RCC 7860 (cell line): ENCODE measurements around the gene MYCBPAP.

ENCODE experiments used
- DNase-seq: peaks from one replicate; pipeline ENCODE4 v3.0.0-alpha.2; 2015; ENCODE audit warnings: low spot score
- FAIRE-seq: peaks from 2 replicates; lab custom pipeline; 2012; peaks lifted over from hg19 to GRCh38; lab: Jason Lieb, UNC

The MYCBPAP gene

DNA sequence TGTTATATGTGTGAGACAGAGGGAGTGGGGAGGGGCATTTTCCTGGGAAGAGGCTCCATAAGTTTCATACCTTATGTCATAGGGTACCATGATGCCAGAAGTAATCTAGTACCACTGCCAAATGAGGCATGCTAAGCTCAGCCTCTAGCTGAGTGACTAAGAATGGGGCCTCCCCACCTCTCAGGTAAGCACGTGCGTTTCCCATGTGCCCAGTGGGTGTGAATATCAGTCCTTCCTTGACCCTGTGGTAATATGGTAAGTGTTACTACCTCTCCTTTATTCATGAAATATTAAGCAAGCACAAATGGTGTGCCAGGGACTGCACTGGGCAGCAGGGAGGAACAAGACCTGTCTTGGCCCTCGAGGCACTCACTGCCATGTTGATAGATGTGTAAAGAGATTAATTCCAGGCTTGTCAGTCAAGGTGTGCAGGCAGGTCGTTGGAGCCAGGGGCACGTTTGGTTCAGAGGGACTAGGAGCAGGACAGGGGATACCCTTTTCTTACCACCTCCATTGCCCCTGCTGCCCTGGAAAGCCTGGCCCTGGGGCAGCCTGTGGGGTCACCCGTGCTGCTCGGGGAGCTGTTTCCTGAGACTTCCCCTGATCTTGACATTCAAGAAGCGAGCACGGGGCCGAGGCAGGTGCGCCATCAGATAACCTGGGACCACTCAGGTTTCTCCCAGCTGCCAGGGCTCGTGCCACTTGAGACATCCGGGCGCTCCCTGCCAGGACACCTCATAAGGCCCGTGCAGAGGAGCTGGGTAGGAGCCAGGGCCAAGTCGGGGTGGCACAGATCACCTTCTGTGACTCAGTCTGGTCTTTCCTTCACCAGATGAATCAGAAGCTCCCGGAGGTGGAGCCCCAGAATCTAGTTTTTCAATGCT lies 20.8 kb upstream of the MYCBPAP start:
- no peak for FAIRE-seq
- no peak for DNase-seq

DNA sequence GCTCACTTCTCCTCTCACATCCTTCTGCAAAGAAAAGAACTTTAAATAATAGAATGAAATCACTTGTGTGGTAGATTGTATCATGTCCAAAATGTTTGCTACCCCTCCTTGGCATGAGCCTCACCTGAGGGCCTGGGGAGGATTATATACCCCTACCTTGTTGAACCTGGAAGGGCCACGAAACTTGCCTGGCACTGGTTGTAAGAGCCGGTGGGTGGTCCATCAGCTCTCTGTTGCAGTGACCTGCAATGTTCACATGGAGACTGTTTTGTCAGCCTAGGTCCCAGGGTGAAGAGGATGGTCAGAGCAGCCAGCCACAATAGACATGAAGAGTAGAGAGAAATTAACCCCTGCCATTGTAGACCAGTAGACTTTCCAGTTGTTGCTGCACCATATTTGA lies 19.4 kb upstream of the MYCBPAP start:
- no peak for DNase-seq

DNA sequence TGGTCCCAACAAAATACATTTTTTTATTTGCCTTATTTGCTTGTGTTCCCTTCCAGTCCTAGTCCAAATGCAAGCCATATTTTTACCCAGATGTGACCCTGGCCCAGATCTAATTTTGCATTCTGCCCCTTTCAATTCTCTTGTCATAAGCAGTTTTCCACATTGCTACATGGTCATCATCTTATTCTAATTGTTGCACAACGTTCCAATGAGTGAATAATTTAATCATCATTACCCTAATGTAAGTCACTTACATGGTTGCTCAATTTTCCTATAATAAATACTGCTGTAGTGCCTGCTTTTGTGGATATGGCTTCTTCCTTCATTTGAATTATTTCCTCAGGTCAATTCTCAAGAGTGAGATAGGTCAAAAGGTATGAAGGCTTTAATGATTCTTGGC lies 16.7 kb upstream of the MYCBPAP start:
- DNase-seq (no peak), FAIRE-seq (no peak)

More for the DNA sequence above, 19.4 kb upstream of the MYCBPAP start:
- FAIRE-seq: no peak

DNA sequence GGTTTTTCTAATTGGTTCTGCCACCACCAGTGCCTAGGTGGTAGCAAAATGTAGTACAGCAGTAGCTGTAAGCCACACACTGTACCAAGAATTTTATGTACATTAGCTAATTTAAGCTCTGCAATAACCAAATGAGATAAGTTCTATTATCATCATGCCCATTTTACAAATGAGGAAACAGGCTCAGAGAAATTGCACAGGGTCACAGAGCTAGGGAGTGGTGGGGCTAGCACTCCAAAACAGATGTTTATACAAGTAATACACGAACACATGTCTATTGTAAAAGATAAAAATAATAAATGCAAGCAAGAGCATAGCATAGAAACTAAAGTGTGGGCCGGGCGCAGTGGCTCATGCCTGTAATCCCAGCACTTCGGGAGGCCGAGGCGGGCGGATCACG lies 16.0 kb upstream of the MYCBPAP start:
- no peak for DNase-seq
- FAIRE-seq: no peak

DNA sequence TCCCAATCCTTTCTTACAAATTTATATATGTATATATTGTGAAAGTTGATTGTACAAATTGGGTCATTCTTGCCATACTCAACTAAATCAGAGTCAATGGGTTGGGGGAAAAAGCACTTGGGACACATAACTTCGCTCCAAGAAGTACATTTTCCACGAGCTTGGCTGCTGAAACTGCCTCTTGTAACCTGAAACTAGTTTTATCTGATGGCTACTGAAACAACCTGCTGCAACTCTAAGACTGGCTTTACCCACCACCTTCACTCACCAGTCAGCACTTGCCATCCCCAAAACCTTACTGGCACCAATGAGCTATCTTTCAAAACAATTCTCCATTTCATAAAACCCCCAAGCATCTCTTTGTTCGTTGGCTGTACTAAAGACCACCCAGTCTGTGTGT lies 14.5 kb upstream of the MYCBPAP start:
- DNase-seq (no peak), FAIRE-seq (no peak)

DNA sequence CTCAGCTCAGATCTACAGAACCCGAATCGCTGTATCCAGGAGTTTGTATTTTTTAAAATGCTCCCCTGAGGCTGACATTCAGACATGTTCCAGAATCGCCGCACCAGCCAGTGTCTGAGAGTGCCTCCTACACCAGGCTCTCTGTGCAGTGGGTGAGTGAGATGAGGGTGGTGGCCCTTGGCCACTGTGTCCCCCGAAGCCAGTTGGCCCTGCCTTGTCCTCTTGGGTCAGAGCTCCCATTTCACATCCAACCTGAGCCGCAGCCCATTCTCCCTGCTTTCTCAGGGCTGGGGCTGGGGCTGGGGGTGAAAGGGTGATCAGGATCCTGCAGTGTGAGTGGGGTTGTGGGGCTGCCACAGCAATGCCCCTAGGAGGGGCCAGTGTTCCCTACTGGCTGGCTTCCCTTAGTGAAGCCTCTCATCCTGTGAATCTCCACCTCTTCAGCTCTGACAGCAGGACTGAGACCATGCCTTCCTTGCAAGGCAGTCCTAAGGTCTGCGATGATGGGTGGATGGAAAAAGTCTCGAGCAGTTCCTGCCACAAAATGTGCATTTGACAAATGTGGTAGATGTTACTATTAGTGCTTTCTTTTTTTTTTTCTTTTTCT lies 12.9 kb upstream of the MYCBPAP start:
- FAIRE-seq (no peak), DNase-seq (no peak)

DNA sequence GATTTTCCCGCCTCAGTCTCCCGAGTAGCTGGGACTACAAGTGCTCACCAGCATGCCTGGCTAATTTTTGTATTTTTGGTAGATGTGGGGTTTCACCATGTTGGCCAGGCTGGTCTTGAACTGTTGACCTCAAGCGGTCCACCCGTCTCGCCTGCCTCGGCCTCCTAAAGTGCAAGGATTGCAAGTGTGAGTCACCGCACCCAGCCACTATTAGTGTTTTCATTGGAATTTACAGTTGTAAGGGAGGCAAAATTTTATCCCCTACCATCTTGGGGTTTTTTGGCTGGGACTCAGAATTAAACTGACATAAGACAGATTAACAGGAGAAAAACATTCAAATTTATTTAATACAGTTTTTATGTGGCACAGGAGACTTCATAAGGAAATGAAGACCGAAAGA lies 12.3 kb upstream of the MYCBPAP start:
- DNase-seq: no peak
- no peak for FAIRE-seq

DNA sequence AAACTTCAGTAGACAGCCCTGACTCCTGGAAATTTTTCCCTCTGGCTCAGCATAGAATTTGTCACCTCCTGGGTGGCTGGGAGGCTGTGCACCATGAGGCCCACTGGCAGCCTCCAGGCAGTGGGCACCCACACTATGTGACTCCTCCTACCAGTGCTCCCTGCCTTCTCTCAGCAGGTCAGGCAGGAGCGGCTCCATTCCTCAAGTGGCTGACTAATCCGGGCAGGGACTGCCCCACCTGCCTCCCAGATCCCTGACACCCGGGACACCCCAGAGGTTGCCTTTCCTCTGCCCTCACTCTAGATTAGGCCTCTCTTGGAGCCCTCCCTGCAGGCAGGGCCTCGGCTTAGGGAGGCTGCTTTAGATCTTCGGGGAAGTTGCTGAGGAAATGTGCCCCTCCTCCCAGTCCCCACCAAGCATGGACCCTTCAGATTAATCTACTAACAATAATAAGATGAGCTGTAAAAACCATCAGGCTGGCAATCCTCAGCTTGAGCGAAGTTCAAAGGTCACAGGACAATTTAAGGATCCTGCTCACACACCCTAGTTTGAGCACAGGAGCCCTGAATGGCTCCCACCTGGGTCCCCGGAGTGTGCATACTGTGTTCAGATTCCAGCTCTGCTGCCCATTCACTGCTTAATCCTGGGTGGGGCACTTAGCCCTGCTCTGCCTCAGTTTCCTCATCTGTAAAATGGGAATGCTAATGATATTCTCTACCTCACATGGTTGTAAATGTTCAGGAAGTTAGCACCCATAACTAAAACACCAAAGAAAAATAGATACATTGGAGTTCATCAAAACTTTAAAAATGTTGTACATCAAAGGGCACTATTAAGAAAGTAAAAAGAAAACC lies 10.0 kb upstream of the MYCBPAP start:
- DNase-seq: no peak
- FAIRE-seq: no peak

DNA sequence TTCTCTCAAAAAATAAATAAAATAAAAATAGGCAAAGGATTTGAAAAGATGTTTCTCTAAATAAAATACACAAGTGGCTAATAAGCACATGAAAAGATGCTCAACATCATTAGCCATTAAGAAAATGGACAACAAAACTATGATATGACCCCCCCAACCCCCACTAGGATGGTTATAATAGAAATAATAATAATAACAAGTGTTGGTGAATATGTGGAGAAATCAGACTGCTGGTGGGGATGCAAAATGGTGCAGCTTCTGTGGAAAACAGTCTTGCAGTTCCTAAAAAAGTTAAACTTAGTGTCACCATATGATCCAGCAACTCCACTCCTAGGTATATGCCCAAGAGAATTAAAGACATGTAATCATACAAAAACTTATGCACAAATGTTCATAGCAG lies 9.0 kb upstream of the MYCBPAP start:
- no peak for DNase-seq

DNA sequence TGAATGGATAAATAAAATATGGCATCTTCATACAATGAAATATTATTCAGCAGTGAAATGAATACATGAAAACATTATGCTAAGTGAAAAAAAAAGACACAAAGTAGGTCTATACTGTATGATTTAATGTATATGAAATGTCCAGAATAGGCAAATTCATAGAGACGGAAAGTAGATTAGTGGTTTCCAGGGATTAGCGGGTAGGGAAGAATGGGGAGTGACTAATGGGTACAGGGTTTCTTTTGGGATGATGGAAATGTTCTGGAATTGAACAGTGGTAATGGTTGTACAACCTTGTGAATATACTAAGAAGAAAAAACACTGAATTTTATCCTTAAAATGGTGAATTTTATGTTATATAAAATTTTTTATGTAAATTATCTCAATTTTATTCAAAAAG lies 8.5 kb upstream of the MYCBPAP start:
- FAIRE-seq (no peak), DNase-seq (no peak)

More for the DNA sequence above, 9.0 kb upstream of the MYCBPAP start:
- FAIRE-seq: no peak

DNA sequence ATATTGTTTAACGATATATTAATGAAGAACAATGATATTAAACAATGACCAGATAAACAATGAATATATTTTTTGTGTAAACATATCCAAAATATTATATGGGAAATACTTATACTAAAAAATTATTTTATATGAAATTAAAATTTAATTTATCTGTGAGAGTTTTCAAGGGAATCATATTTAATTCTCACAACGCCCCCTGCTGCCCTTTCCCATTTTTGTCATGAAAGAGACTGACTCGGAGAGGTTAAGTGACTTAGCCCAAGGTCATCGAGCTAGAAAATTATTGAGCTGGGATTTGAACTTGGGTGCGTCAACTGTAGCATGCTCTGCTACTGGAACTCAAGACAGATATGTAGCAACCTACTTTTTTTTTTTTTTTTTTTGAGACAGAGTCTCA lies 7.2 kb upstream of the MYCBPAP start:
- DNase-seq (no peak), FAIRE-seq (peak; percentile 78)

DNA sequence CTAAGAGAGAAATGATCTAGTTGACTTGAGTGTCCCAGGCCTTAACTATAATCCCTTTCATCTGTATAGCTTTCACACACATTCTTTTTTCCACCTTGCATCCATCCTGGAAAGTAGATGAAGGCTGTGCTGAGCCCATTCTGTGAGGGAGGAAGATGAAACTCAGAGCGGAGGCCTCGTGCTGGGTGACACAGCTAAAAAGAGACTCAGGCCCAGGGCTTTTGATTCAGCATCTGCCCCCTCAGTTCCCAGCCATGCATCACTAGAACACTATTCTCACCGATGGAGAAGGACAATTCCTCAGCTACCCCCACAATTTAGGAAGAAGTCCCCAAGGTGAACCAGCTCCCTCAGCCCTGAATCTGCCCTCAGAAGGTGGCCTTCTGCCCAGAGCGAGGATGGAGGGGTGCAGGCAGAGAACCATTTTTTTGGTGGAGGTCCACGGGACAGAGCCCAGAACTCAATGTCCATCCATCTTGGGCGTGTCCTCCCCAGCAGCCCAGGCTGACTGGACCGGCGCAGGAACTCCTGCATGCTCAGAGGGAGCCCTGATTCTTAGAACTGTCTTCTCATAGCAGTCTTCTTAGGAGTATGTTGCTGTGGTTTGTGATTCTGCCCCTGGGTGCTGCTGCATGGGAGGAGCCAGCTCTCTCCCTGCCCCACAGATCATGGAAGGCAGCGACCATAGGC lies 5.8 kb upstream of the MYCBPAP start:
- FAIRE-seq (no peak), DNase-seq (no peak)

DNA sequence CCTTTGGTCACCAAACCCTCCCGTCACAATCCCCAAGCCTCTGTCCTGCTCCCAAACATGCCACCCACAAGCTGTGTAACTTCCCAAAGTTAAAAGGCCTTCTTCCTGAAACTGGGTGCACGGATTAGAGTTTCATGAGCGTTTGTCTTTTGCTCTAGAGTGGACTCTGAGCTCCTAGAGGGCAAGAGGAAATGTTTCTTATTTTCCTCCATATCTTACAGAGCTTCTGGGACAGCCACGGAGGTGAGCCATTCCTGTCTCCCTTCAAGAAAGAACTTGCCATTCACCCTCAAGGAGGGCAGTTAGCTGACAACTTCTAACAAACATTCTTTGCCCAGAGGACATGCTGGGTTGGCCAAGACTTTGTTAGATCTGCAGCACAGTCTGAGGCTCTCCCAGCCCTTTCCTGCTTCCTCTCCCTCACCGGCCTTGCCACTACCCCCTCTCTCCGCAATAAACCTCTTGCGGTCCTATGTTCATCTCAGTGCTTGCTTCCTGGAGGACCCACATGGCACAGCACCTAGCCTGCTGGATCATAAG lies 2.6 kb upstream of the MYCBPAP start:
- no peak for FAIRE-seq
- DNase-seq: no peak

DNA sequence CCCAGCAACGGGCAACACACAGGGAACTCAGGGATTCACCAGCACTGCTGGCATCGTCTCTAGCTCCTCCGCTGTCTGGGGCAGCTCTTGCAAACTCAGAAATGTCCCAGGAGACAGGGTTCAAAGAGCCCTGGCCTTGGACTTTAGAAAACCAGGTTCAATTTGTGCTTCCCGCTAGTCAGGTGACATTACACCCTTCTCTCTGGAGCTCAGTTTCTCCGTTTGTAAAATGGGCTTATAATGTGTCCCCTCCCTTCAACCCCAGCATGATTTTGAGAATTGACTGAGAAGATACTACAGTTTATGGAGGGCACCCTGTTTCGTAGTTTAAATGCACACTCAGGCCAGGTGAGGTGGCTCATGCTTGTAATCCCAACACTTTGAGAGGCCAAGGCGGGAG lies 1.9 kb upstream of the MYCBPAP start:
- DNase-seq: no peak
- no peak for FAIRE-seq

DNA sequence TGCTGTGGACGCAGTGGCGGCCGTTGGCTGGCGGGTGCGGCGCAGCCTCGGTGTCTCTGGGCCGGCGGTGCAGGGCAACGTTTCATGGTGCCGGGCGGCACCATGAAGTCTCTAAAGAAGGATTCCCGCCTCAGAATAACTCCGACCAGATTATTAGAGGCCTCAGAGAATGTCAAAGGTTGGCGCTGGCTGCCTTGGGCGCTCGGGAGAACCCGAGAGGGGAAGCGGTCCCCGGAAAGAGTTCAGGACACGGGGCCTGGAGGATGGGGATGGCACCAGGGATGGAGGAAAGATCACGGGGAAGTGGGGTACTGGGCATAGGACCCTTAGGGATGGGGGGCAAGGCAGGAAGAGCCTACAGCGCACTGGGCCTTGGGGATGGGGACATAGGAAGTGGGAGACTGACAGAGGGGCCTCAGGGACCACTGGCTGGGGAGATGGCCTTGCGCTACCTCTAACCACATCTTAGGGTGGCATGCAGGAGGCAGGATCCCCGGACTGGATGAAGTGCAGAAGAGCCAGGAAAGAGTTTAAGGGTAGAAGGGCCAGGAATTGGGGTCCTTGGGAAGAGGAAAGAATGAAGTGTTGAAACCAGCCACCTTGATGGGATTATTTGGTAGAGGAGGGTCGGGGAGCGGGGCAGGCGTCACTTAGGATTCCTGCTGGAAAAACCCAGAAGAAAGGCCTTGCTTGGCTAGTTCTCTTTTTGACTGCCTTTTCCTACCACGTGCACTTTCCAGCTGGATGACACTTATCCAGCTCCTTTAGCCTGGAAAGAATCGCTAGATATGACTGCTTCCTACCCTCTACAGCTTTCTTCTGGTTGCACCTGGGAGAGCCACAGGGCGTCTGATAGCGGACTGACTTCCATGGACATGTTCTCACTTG lies 578 bp downstream of the MYCBPAP start:
- FAIRE-seq (no peak), DNase-seq (no peak)

DNA sequence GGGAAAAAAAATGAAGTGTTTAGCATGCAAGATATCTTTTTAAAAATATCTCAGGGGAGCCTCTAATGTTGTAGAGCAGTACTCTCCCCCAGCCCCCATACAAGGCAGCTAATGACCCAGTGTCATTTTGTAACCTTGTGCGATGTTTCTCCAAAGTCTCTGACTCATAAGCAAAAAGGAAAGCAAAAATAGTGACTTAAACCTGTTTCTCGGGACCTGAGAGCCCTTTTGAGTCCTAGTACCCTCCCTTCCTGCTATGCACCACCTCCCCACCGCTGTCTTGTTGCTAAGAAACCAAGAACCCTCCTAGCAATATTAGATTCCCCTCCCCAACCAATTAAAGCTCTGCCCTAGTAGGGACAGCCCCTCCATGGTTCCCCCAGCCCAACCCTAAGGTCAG lies 2.8 kb downstream of the MYCBPAP start:
- FAIRE-seq (no peak), DNase-seq (no peak)

DNA sequence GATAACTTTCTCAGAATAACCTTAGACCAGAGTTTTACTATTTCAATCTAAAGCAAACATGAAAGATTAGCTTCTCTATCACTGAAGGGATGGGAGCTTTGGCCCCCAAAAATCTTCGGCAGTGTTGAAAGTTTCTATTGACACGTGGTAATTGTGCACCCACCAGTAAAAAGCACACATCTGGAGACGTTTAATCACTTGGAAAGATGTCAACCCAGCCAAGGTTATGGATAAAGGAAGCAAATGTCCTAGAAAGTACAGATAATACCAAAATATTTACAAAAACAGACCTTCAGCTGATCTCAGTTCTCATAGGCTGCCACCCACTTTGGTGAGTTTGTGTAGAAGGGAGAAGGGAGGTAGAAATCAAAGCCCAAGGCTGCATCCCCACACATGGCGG lies 5.3 kb downstream of the MYCBPAP start:
- no peak for DNase-seq
- FAIRE-seq: no peak

DNA sequence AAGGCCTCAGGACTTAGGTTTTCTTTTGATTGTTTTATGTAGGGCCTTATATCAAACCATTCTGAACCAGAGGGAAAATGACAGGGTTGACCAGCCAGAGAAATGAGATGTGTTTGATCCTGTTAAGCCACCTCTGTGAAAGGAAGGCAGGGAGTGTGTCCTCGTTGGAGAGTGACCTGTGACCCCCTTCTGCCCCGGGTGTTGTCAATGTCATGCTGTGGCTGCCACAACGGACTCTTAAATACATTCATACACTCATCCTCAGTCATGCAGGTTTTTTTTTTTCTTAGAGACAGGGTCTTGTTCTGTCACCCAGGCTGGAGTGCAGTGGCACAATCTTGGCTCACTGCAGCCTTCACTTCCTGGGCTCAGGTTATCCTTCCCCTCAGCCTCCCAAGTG lies 6.1 kb downstream of the MYCBPAP start:
- no peak for DNase-seq
- FAIRE-seq: no peak

DNA sequence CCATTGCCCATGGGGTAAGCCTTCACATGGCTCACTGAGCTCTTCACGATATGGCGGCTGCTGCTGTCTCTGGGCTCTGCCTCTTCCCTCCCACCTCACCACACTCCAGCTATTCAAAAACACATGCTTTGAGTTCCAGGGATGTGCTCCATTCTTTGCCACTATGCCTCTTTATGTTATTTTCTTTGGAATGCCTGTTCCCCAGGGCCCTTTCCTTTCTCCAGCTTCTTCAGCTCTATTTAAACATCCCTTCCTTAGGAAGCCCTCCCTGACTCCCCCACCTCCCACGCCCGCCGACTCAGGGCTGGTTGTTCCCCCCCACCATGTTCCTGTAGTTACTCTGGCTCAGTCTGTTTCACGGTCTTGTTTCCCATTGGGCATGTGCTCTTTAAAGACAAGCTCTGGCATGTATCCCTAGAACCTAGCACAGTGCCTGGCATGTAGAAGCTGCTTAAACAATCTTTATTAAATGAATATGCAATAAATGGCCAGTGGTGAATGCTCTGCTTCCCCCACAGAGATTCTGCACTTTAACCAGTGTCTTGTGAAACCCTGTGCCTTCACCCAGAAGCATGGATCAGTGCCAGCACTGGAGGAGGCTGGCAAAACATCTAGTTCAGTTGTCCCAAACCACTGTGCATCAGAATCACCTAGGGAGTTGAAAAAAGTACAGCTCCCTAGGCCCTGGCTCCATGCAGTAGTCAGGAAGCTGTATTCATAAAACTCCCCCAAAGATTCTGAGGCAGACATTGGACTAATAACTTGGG lies 6.9 kb downstream of the MYCBPAP start:
- FAIRE-seq (no peak), DNase-seq (no peak)
